H9 (cell line): Measurements from ENCODE around the gene LDB2. TPM values are rescaled to one million over a fixed set of nuclear protein-coding genes. Genes with fewer than 3 reads are reported as not detected.

ENCODE experiments used
- DNase-seq: peaks from one replicate; pipeline ENCODE4 v3.0.0-alpha.2; 2017
- H2AFZ ChIP-seq: one replicate; pipeline ENCODE4 v1.6.1; 2013; ENCODE audit warnings: mild to moderate bottlenecking, low read length, control low read depth, moderate library complexity
- H2AK5ac ChIP-seq: 2 replicates; pipeline ENCODE4 v1.6.1; 2013; ENCODE audit warnings: low read length, control low read depth, mixed read lengths; ENCODE audit not compliant: insufficient read length
- H2BK120ac ChIP-seq: one replicate; pipeline ENCODE4 v1.6.1; 2013; ENCODE audit warnings: low read depth, mild to moderate bottlenecking, low read length, control low read depth, inconsistent platforms; ENCODE audit not compliant: poor library complexity, severe bottlenecking
- H2BK12ac ChIP-seq: 2 replicates; pipeline ENCODE4 v1.6.1; 2013; ENCODE audit warnings: low read length, control low read depth, mixed read lengths, low read depth; ENCODE audit not compliant: insufficient read length
- H2BK15ac ChIP-seq: 2 replicates; pipeline ENCODE4 v1.6.1; 2013; ENCODE audit warnings: low read depth, low read length, control low read depth
- H2BK20ac ChIP-seq: one replicate; pipeline ENCODE4 v1.6.1; 2013; ENCODE audit warnings: low read depth, mild to moderate bottlenecking, low read length, control low read depth, inconsistent platforms; ENCODE audit not compliant: poor library complexity, severe bottlenecking
- H2BK5ac ChIP-seq: 2 replicates; pipeline ENCODE4 v1.6.1; 2013; ENCODE audit warnings: low read length, control low read depth, mixed read lengths; ENCODE audit not compliant: insufficient read length
- H3K14ac ChIP-seq: 2 replicates; pipeline ENCODE4 v1.6.1; 2013; ENCODE audit warnings: low read length, control low read depth; ENCODE audit not compliant: insufficient read depth
- H3K18ac ChIP-seq: 2 replicates; pipeline ENCODE4 v1.6.1; 2013; ENCODE audit warnings: low read depth, mild to moderate bottlenecking, mixed read lengths, low read length, control low read depth; ENCODE audit not compliant: insufficient read length
- H3K23ac ChIP-seq: 2 replicates; pipeline ENCODE4 v1.6.1; 2013; ENCODE audit warnings: low read length, control low read depth, mixed read lengths, low read depth; ENCODE audit not compliant: insufficient read length
- H3K23me2 ChIP-seq: 2 replicates; pipeline ENCODE4 v1.6.1; 2013; ENCODE audit warnings: low read depth, mild to moderate bottlenecking, mixed read lengths, low read length, control low read depth; ENCODE audit not compliant: insufficient read length, poor library complexity, severe bottlenecking
- H3K27ac ChIP-seq: 2 replicates; pipeline ENCODE4 v1.5.1; 2013; ENCODE audit warnings: low read length, control low read depth, mixed read lengths, low read depth; ENCODE audit not compliant: insufficient read length
- H3K27me3 ChIP-seq: 2 replicates; pipeline ENCODE4 v1.6.1; 2013; ENCODE audit warnings: low read length, control low read depth, inconsistent platforms; ENCODE audit not compliant: insufficient read depth
- H3K4ac ChIP-seq: 2 replicates; pipeline ENCODE4 v1.6.1; 2013; ENCODE audit warnings: low read depth, mild to moderate bottlenecking, control low read depth, inconsistent platforms, low read length, moderate library complexity
- H3K4me1 ChIP-seq: 2 replicates; pipeline ENCODE4 v1.6.1; 2013; ENCODE audit warnings: low read length, control low read depth, inconsistent platforms; ENCODE audit not compliant: insufficient read depth
- H3K4me2 ChIP-seq: 2 replicates; pipeline ENCODE4 v1.6.1; 2013; ENCODE audit warnings: low read length, control low read depth, mixed read lengths; ENCODE audit not compliant: insufficient read length, insufficient read depth
- H3K56ac ChIP-seq: 2 replicates; pipeline ENCODE4 v1.6.1; 2013; ENCODE audit warnings: low read depth, mild to moderate bottlenecking, mixed read lengths, low read length, control low read depth; ENCODE audit not compliant: insufficient read length
- H3K79me1 ChIP-seq: 2 replicates; pipeline ENCODE4 v1.6.1; 2013; ENCODE audit warnings: low read depth, mild to moderate bottlenecking, moderate library complexity, low read length, control low read depth, inconsistent platforms; ENCODE audit not compliant: insufficient read depth, poor library complexity, severe bottlenecking
- H3K79me2 ChIP-seq: 2 replicates; pipeline ENCODE4 v1.6.1; 2013; ENCODE audit warnings: low read length, control low read depth, inconsistent platforms; ENCODE audit not compliant: insufficient read depth
- H3K9ac ChIP-seq: 2 replicates; pipeline ENCODE4 v1.6.1; 2013; ENCODE audit warnings: low read length, control low read depth, mixed read lengths; ENCODE audit not compliant: insufficient read length; ENCODE audit errors: extremely low read depth
- H3K9me3 ChIP-seq: one replicate; pipeline ENCODE4 v1.6.1; 2013; ENCODE audit warnings: low read depth, low read length, inconsistent platforms; ENCODE audit not compliant: control insufficient read depth
- H3T11ph ChIP-seq: one replicate; pipeline ENCODE4 v1.6.1; 2013; ENCODE audit warnings: mild to moderate bottlenecking, low read length, control low read depth, inconsistent platforms
- H4K20me1 ChIP-seq: one replicate; pipeline ENCODE4 v1.6.1; 2013; ENCODE audit not compliant: control insufficient read depth, insufficient read length, insufficient read depth
- H4K5ac ChIP-seq: 2 replicates; pipeline ENCODE4 v1.6.1; 2013; ENCODE audit warnings: low read depth, mild to moderate bottlenecking, mixed read lengths, low read length, control low read depth; ENCODE audit not compliant: insufficient read length
- H4K8ac ChIP-seq: replicated peaks from 2 replicates; pipeline ENCODE4 v1.6.1; 2013; ENCODE audit warnings: low read length, control low read depth, mixed read lengths, low read depth; ENCODE audit not compliant: insufficient read length
- H4K91ac ChIP-seq: 2 replicates; pipeline ENCODE4 v1.6.1; 2013; ENCODE audit warnings: low read depth, mild to moderate bottlenecking, moderate library complexity, mixed read lengths, low read length, control low read depth; ENCODE audit not compliant: insufficient read length
- H3K27ac Mint-ChIP-seq, 3 experiments: 2 replicates in 2 of 3; 3 replicates in 1 of 3; pipeline ENCODE4 v1.8.0; 2020 to 2021; ENCODE audit warnings: mixed read lengths in 3 of 3, mild to moderate bottlenecking in 1 of 3, moderate library complexity in 1 of 3
- H3K27me3 Mint-ChIP-seq: 2 replicates; pipeline ENCODE4 v1.8.0; 2021; ENCODE audit warnings: low read depth, mild to moderate bottlenecking, moderate library complexity, mixed read lengths
- H3K36me3 Mint-ChIP-seq, 3 experiments: 2 replicates in 2 of 3; 3 replicates in 1 of 3; pipeline ENCODE4 v1.8.0; 2020 to 2021; ENCODE audit warnings: low read depth in 3 of 3, mixed read lengths in 3 of 3; ENCODE audit not compliant: insufficient read depth in 1 of 3
- H3K4me1 Mint-ChIP-seq, 2 experiments: 2 replicates each; pipeline ENCODE4 v1.8.0; 2020; ENCODE audit warnings: mixed read lengths in 2 of 2
- H3K4me3 Mint-ChIP-seq, 2 experiments: 2 replicates in 1 of 2; 3 replicates in 1 of 2; pipeline ENCODE4 v1.8.0; 2020 to 2021; ENCODE audit warnings: mild to moderate bottlenecking in 2 of 2, mixed read lengths in 2 of 2, moderate library complexity in 1 of 2
- H3K9me3 Mint-ChIP-seq, 2 experiments: 2 replicates in 1 of 2; 3 replicates in 1 of 2; pipeline ENCODE4 v1.8.0; 2020; ENCODE audit warnings: mild to moderate bottlenecking in 2 of 2, mixed read lengths in 2 of 2, moderate library complexity in 1 of 2
- CTCF ChIP-seq: fragments of 200-600 bp; sonication (generic); conservative IDR thresholded peaks from 3 replicates; pipeline ENCODE4 v1.8.0; 2021; ENCODE audit warnings: antibody characterized with exemption, mild to moderate bottlenecking
- WGBS: extraction: QIAGEN DNeasy Blood & Tissue Kit; methylation state at CpG from one replicate; pipeline ENCODE4 v1.1.7; 2013; ENCODE audit warnings: missing lambda C conversion rate, low lambda C conversion rate, mixed read lengths; ENCODE audit not compliant: insufficient read length; ENCODE audit errors: extremely low coverage; 5-methylcytosine and 5-hydroxymethylcytosine counted together
- total RNA-seq: library from RNA; stranded (reverse); gene quantifications from 2 replicates; pipeline ENCODE4 v1.2.1, GENCODE V29; 2021

The LDB2 gene
- total RNA-seq, 1 experiment from 2014 or later = 22.5 TPM

GRCh38 chr4:16827794-16828724 is 70.4 kb downstream of the LDB2 start:
- H3K9me3 ChIP-seq = no peaks in the 10 kb centered on the region
- no peak overlapping the region for H2BK120ac ChIP-seq
- peak overlapping the region; percentile 22 for H3K18ac ChIP-seq
- no peak overlapping the region for H3K14ac ChIP-seq
- no peak overlapping the region for H3K4me2 ChIP-seq
- H3K4me1 Mint-ChIP-seq = peaks cover 49 to 56% of the 10 kb centered on the region in 2 experiments
- H2BK5ac ChIP-seq = no peak overlapping the region
- peak overlapping the region; percentile 87 for H2AK5ac ChIP-seq
- peaks cover 3% of the 10 kb centered on the region for H3K79me1 ChIP-seq
- no peak overlapping the region for H3T11ph ChIP-seq
- H3K27me3 ChIP-seq = no peaks in the 10 kb centered on the region
- peak overlapping the region; percentile 10 to 73 (median 32) for H3K27ac Mint-ChIP-seq
- no peak overlapping the region for H4K8ac ChIP-seq
- H4K20me1 ChIP-seq = no peaks in the 10 kb centered on the region
- H4K5ac ChIP-seq = no peak overlapping the region
- no peaks in the 10 kb centered on the region for H3K27me3 Mint-ChIP-seq
- no peak overlapping the region for H2BK15ac ChIP-seq
- H3K4ac ChIP-seq = no peak overlapping the region
- H3K4me3 Mint-ChIP-seq = peak overlapping the region in 1 of 2 experiments; percentile 15; a peak in 3 of 5 replicates
- DNase-seq = no peak
- peaks cover 0 to 6% (median 4%) of the 10 kb centered on the region in 3 experiments; a peak in 3 of 7 replicates for H3K36me3 Mint-ChIP-seq
- no peak overlapping the region for H3K9ac ChIP-seq
- peaks cover 23% of the 10 kb centered on the region for H3K4me1 ChIP-seq
- no peaks in the 10 kb centered on the region for H3K23me2 ChIP-seq
- no peak overlapping the region for H4K91ac ChIP-seq
- H3K9me3 Mint-ChIP-seq = no peaks in the 10 kb centered on the region
- no peak overlapping the region for H3K56ac ChIP-seq
- peak overlapping the region; percentile 69 for H3K27ac ChIP-seq
- no peak for TF ChIP-seq CTCF
- H3K23ac ChIP-seq = no peak overlapping the region
- peak overlapping the region; percentile 53 for H2BK12ac ChIP-seq
- H2AFZ ChIP-seq = no peak overlapping the region
- WGBS = no CpG with 5 or more reads among the region's 12 CpGs
- H3K79me2 ChIP-seq = no peaks in the 10 kb centered on the region
- H2BK20ac ChIP-seq = no peak overlapping the region
